NCI-H524 treated with DMSO at 0.1 percent for 48 hours (cell line): ENCODE measurements around the gene DENND5A.
"Not testable (repeated sequence)": the region's sequence is repeated elsewhere in the genome, so short reads cannot be mapped to it uniquely, and the experiment has no call there.

Source experiments
- DNase-seq: peaks from one replicate; lab custom pipeline; 2025; lab: John Stamatoyannopoulos, UW

DENND5A gene

GRCh38 chr11:9138133-9138453 lies 127.1 kb downstream of the DENND5A start:
- DNase-seq: no peak

GRCh38 chr11:9137293-9138132 lies 127.6 kb downstream of the DENND5A start:
- DNase-seq: peak; percentile 30

GRCh38 chr11:9136741-9137140 lies 128.4 kb downstream of the DENND5A start:
- DNase-seq: no peak

- DNase-seq: no peak
Observed at GRCh38 chr11:9133956-9134355, 131.2 kb downstream of the DENND5A start.

- no peak for DNase-seq
Observed at GRCh38 chr11:9132203-9132878, 132.8 kb downstream of the DENND5A start.

- no peak for DNase-seq
Observed at GRCh38 chr11:9130297-9130696, 134.9 kb downstream of the DENND5A start.

- DNase-seq: no peak
Observed at GRCh38 chr11:9126636-9127035, 138.5 kb downstream of the DENND5A start.

- DNase-seq: no peak
Observed at GRCh38 chr11:9125185-9125886, 139.8 kb downstream of the DENND5A start.

- no peak for DNase-seq
Observed at GRCh38 chr11:9123595-9124304, 141.4 kb downstream of the DENND5A start.

GRCh38 chr11:9121469-9121796 lies 143.7 kb downstream of the DENND5A start:
- DNase-seq: no peak

GRCh38 chr11:9120664-9121468 lies 144.3 kb downstream of the DENND5A start:
- no peak for DNase-seq

- no peak for DNase-seq
Observed at GRCh38 chr11:9118277-9118676, 146.9 kb downstream of the DENND5A start.

GRCh38 chr11:9112075-9112474 lies 153.1 kb downstream of the DENND5A start:
- no peak for DNase-seq

- DNase-seq: no peak
Observed at GRCh38 chr11:9109858-9110731, 155.1 kb downstream of the DENND5A start.

GRCh38 chr11:9104580-9104979 lies 160.6 kb downstream of the DENND5A start:
- no peak for DNase-seq

GRCh38 chr11:9103542-9104276 lies 161.4 kb downstream of the DENND5A start:
- DNase-seq: no peak

GRCh38 chr11:9099617-9100016 lies 165.5 kb downstream of the DENND5A start:
- no peak for DNase-seq

- not testable (repeated sequence) for DNase-seq
Observed at GRCh38 chr11:9098455-9098854, 166.7 kb downstream of the DENND5A start.

GRCh38 chr11:9097186-9097943 lies 167.8 kb downstream of the DENND5A start:
- not testable (repeated sequence) for DNase-seq
